Fibroblast of lung (primary cell): Measurements from ENCODE around the gene SNX19. TPM values are rescaled to one million over a fixed set of nuclear protein-coding genes. Genes with fewer than 3 reads are reported as not detected.
A peak's percentile ranks its signal among the peaks of the same experiment; 100 is the strongest.

Source experiments
- DNase-seq, 2 donors: peaks; one replicate each; pipeline versions ENCODE4 v3.0.0 to v3.0.0-alpha.2; 2010; ENCODE audit warnings: low read depth in 2 of 2
- H2AFZ ChIP-seq: 2 replicates; pipeline ENCODE4 v1.5.1; 2012; ENCODE audit warnings: low read length, control low read depth, inconsistent platforms
- H3K27ac ChIP-seq: 2 replicates; pipeline ENCODE4 v1.5.1; 2011; ENCODE audit warnings: low read length, control low read depth; ENCODE audit not compliant: insufficient read depth
- H3K27me3 ChIP-seq: 2 replicates; pipeline ENCODE4 v1.5.1; 2011; ENCODE audit warnings: mild to moderate bottlenecking, low read length; ENCODE audit not compliant: control insufficient read depth, insufficient read depth
- H3K36me3 ChIP-seq: 2 replicates; pipeline ENCODE4 v1.5.1; 2011; ENCODE audit warnings: low read length; ENCODE audit not compliant: control insufficient read depth, insufficient read depth
- H3K4me1 ChIP-seq: 2 replicates; pipeline ENCODE4 v1.5.1; 2011; ENCODE audit warnings: low read length; ENCODE audit not compliant: control insufficient read depth, insufficient read depth; ENCODE audit errors: extremely low read depth
- H3K4me2 ChIP-seq: 2 replicates; pipeline ENCODE4 v1.5.1; 2011; ENCODE audit warnings: low read length, control low read depth; ENCODE audit not compliant: insufficient read depth; ENCODE audit errors: extremely low read depth
- H3K4me3 ChIP-seq, 4 experiments: fragments of 200-600 bp in 1 of 4; sonication (generic) in 1 of 4; replicated peaks in 1 of 4; 2 replicates each; pipeline ENCODE4 v1.5.1; 2011 to 2016; ENCODE audit warnings: low read length in 4 of 4, low read depth in 3 of 4, mild to moderate bottlenecking in 3 of 4, control low read depth in 2 of 4, inconsistent platforms in 1 of 4, mixed read lengths in 1 of 4; ENCODE audit not compliant: insufficient read depth in 1 of 4; ENCODE audit errors: control extremely low read depth in 1 of 4
- H3K79me2 ChIP-seq: 2 replicates; pipeline ENCODE4 v1.5.1; 2012; ENCODE audit warnings: mild to moderate bottlenecking, low read length, inconsistent platforms; ENCODE audit not compliant: control insufficient read depth, insufficient read depth
- H3K9ac ChIP-seq: 2 replicates; pipeline ENCODE4 v1.5.1; 2011; ENCODE audit warnings: mild to moderate bottlenecking, low read length, control low read depth; ENCODE audit not compliant: insufficient read depth
- H3K9me3 ChIP-seq: 2 replicates; pipeline ENCODE4 v1.5.1; 2012; ENCODE audit warnings: low read depth, low read length; ENCODE audit not compliant: control insufficient read depth, insufficient read depth
- H4K20me1 ChIP-seq: 2 replicates; pipeline ENCODE4 v1.5.1; 2011; ENCODE audit warnings: low read length; ENCODE audit not compliant: control insufficient read depth, insufficient read depth; ENCODE audit errors: extremely low read depth
- CTCF ChIP-seq, 2 donors: IDR thresholded peaks in 1 of 2; conservative IDR thresholded peaks in 1 of 2; 1 replicate in 1 of 2; 2 replicates in 1 of 2; pipeline ENCODE4 v1.5.1; 2011 to 2012; ENCODE audit warnings: low read length in 2 of 2, control low read depth in 1 of 2, inconsistent platforms in 1 of 2, low read depth in 1 of 2, mild to moderate bottlenecking in 1 of 2
- EZH2 ChIP-seq: IDR thresholded peaks from 2 replicates; pipeline ENCODE4 v1.5.1; 2012; ENCODE audit warnings: low read length, control low read depth, mild to moderate bottlenecking; ENCODE audit errors: missing control alignments
- polyA plus RNA-seq, 2 donors: library from polyadenylated mRNA; depleted of rRNA in 1 of 2; stranded (reverse) in 1 of 2; unstranded in 1 of 2; fragments of >200 nt; gene quantifications; 2 replicates each; pipeline ENCODE4 v1.2.1, GENCODE V29; 2011 to 2012; ENCODE audit warnings: missing spikeins in 1 of 2
- total RNA-seq: library from RNA; depleted of rRNA; stranded (reverse); fragments of >200 nt; gene quantifications from 2 replicates; pipeline ENCODE4 v1.2.1, GENCODE V29; 2014

The SNX19 gene
- total and polyA plus RNA-seq, 2 donors (not counting 1 experiment from before 2014, with no cell fraction given), result 76.6 to 91.7 TPM

GRCh38 chr11:130831976-130832375 lies 84.3 kb downstream of the SNX19 start:
- H3K9me3 ChIP-seq, result no peaks in the 10 kb centered on the region
- DNase-seq, result no peak
- H3K4me2 ChIP-seq, result no peak overlapping the region
- H3K9ac ChIP-seq, result no peak overlapping the region
- no peaks in the 10 kb centered on the region for H3K79me2 ChIP-seq
- H3K4me1 ChIP-seq, result peaks cover 16% of the 10 kb centered on the region
- no peaks in the 10 kb centered on the region for H4K20me1 ChIP-seq
- H3K4me3 ChIP-seq, result no peak overlapping the region
- no peak overlapping the region for H3K27ac ChIP-seq
- no peaks in the 10 kb centered on the region for H3K27me3 ChIP-seq
- H2AFZ ChIP-seq, result no peak overlapping the region
- no peaks in the 10 kb centered on the region for H3K36me3 ChIP-seq
- TF ChIP-seq CTCF (conservative IDR thresholded peaks at IDR 0.05 in 1 of 2, IDR thresholded peaks at IDR 0.05 in 1 of 2; ENCODE audit: low read depth in 1 of 2, low read length in 2 of 2) (no peak), EZH2 (no peak)

- peaks cover 16% of the 10 kb centered on the region for H3K4me1 ChIP-seq
- no peak overlapping the region for H3K4me2 ChIP-seq
- H3K9me3 ChIP-seq, result no peaks in the 10 kb centered on the region
- H3K36me3 ChIP-seq, result no peaks in the 10 kb centered on the region
- no peak for TF ChIP-seq CTCF (conservative IDR thresholded peaks at IDR 0.05 in 1 of 2, IDR thresholded peaks at IDR 0.05 in 1 of 2; ENCODE audit: low read depth in 1 of 2, low read length in 2 of 2)
- no peak for TF ChIP-seq EZH2
- no peaks in the 10 kb centered on the region for H3K79me2 ChIP-seq
- H4K20me1 ChIP-seq, result no peaks in the 10 kb centered on the region
- H3K9ac ChIP-seq, result no peak overlapping the region
- no peaks in the 10 kb centered on the region for H3K27me3 ChIP-seq
- H3K4me3 ChIP-seq, result no peak overlapping the region
- no peak overlapping the region for H3K27ac ChIP-seq
- peak in 1 of 2 donors; percentile 32 for DNase-seq
- no peak overlapping the region for H2AFZ ChIP-seq
These were observed 84.8 kb downstream of the SNX19 start for GRCh38 chr11:130831506-130831905.

- H3K27me3 ChIP-seq, result no peaks in the 10 kb centered on the region
- no peak for TF ChIP-seq CTCF (conservative IDR thresholded peaks at IDR 0.05 in 1 of 2, IDR thresholded peaks at IDR 0.05 in 1 of 2; ENCODE audit: low read depth in 1 of 2, low read length in 2 of 2)
- no peak for TF ChIP-seq EZH2
- H3K4me2 ChIP-seq, result no peak overlapping the region
- no peaks in the 10 kb centered on the region for H3K79me2 ChIP-seq
- no peak overlapping the region for H2AFZ ChIP-seq
- no peaks in the 10 kb centered on the region for H4K20me1 ChIP-seq
- H3K4me3 ChIP-seq, result no peak overlapping the region
- no peak for DNase-seq
- no peaks in the 10 kb centered on the region for H3K9me3 ChIP-seq
- peaks cover 16% of the 10 kb centered on the region for H3K4me1 ChIP-seq
- no peaks in the 10 kb centered on the region for H3K36me3 ChIP-seq
- no peak overlapping the region for H3K9ac ChIP-seq
- H3K27ac ChIP-seq, result no peak overlapping the region
These were observed 85.7 kb downstream of the SNX19 start for GRCh38 chr11:130830566-130830965.
